ENCODE results near the gene ADAMTS3.
"Not testable (repeated sequence)": the region's sequence is repeated elsewhere in the genome, so short reads cannot be mapped to it uniquely, and the experiment has no call there.

The ADAMTS3 gene

DNA sequence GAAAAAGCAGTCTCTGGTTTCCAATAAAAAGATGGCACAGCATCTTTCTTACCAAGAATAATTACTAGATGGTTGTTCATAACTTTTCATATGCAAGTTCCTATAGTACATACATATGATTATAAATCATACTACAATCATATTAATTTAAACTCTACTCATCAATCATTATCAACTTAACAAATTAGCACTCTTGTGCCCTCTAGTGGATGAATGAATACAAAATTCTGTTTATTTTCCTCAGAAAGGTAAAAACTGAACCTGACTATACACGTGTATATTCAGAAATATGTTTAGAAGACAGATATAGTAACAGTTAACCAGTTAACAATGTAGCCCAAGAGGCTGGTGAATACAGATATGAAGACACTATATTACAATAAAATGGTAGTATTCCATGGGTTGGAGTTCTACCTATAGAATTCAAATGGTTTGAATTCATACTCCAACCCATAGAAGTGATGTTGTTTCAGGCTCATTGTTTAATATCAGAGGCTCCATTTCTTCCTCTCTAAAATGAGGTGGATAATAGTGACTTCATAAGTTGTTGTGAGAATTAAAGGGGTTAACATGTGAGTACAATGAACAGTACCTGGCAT, 100.0 kb downstream of the ADAMTS3 start:
- no peak for DNase-seq (ENCODE audit: low read depth)

DNA sequence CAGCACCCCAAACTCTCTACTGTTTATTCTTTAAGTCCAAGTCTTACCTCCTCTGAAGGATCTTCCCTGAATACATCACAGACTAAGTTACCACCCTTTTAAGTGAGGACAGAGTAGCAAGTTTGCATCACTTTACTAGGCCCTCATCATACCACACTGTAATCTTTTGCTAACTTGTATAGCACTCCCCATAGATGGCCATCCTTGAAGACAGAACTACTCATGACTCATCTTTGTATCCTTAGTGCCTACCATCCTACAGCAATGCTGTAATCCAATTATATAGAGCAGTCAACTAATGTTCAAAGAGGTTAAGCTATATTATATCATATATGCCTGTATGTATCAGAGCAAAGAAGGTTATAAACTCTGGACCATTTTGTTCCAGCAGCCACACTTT, 101.4 kb downstream of the ADAMTS3 start:
- no peak for DNase-seq (ENCODE audit: low read depth)

DNA sequence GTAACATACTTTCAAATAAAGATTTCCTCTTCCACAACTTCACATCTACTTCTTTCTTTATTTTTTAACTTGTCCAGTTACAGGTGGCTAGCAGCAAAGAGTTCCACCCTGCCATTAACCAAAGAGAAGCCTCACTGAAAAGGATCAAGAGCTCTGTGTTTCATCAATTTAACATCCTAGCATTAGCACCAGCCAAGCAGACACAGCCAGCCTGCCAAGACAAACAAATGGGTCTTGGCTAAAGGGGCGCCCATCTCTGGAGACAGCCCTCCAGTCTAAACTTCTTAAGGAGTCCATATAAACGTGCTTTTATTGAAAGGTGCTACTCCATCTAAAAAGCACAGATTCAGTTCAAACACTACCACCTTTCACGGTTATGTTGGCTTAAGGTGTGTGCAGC, 105.3 kb downstream of the ADAMTS3 start:
- no peak for DNase-seq (ENCODE audit: low read depth)

DNA sequence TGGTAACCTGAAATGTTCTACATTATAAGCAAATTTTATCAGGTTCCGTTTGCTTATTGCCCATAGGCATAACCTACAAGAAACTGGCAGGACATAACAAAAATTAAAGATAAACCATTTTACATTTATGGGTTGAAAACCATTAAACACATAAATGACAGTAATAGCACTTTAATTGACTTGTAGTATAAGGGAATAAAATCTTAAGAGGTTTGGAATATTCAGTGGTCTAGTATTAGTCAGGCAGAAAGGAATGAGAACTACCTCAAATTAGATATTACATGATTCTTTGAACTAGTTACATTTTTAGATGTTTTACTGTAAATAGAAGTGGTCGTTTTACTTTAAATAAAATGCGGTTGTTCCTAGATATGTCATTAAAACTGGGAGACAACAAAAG, 111.9 kb downstream of the ADAMTS3 start:
- DNase-seq (ENCODE audit: low read depth) = no peak

DNA sequence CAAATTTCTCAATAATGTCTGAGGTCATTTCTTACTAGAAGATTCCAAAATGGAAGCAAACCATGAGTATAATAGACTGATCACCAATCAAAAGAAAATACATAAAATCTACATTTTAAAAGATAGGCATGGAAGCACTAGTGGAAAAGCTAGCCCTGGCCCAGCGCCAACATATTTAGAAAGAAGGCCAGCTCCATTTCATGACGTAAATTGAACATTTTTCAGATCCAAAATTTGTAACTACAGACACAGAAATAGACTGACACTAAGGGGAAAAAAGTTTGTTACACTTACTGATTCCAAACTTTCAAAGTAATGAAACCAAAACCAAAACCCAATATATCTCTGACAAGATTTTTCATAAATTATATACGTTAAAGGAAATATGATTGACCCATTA, 117.7 kb downstream of the ADAMTS3 start:
- no peak for DNase-seq (ENCODE audit: low read depth)

DNA sequence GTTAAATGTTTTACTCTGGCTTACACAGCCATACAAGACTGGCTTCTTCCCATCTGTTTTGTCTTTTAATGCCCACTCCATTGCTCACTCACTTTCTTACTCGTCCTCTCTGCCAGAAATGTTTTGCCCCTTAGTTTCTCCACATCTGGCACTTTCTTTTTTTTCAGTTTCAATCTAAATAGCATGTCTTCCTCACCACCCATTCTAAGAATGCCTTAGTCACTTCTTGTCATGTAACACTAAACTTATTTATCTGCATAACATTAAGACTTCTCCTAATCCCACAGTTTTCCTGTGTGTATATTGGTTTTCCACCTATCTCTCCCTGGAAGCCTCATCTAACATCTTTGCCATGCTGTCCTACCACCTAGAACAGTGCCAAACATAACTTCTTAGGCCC, 119.3 kb downstream of the ADAMTS3 start:
- no peak for DNase-seq (ENCODE audit: low read depth)

DNA sequence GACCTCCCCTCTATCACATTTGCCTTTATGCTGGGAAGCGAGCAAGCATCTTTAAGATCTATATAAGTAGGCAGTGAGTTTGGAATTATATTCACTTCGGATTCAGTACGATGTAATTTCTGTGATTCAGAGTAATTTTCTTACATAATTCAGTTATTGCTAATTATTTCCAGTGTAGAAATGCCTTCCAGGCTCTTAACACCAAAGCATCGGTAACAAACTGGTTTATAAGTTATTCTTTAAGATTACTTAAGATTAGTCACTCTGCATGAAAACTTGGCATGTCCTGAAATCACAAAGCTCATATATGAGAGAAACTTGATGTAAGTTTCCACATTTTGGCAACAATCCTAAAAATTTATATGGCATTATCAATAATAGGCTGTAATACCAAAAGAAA, 120.8 kb downstream of the ADAMTS3 start:
- no peak for DNase-seq (ENCODE audit: low read depth)

DNA sequence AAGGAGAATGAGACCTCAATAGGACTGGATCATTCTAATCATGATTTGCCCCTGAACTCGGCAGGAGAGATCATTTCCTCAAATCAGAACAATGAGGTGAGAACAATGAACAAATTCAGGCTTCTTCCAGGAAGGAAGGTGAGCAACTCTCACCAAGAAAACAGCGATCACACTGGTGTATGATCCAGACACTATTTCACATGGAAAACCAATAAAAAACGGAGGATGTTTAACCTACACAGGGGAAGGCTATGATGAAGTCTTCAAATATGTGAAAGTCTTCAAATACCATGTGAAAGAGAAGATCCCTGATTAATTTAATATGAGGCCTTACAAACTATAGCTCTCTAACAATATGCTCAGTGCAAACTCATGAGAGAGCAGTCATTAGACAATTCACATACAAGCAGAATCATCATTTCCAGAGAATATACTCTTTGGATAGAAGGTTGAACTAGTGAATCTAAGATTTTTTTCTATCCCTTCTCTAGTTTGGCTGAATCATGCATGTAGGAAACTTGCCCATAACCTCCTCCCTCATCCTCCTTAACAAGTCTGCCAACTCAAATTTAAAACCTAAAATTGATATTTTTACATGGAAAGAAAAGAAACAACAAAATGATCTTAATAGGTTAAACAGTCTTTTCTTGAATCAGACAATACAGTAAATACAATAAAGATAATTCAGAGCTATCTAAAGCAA, 122.5 kb downstream of the ADAMTS3 start:
- no peak for DNase-seq (ENCODE audit: low read depth)

DNA sequence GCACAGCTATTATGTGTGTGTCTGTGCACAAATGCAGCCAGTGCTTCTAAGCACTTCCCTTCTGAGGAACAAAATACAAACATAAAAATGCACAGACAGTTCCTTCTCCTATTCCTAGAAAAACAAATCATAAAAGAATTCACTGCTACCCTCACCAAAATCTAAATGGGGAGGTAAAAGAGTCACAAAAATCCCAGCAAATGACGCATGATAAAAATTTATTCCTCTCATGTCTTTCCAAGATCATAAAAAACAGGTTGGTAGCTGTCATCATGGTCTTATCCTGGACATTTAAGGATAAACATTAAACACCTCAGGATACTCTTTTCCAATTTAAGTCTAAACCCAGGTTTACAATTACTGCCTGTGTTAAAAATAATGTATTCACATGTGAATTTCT, 124.9 kb downstream of the ADAMTS3 start:
- DNase-seq (ENCODE audit: low read depth) = no peak

DNA sequence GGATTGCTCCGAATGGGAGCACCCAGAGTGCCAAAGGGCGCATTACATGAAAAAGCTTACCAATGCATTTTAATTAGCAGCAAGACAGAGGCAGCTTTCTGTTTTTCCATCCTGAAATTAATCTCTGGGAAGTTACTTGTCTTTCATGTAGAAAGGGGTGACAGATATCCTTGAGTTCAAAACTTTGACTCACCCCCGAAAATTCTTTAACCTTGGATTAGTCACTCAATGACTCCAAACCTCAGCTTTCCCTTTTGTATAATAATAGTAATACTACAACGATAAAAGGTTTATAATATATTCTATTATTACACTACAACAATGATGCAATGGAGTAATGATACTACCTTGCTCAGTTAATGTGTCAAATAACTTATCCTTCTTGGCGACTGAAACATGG, 126.3 kb downstream of the ADAMTS3 start:
- no peak for DNase-seq (ENCODE audit: low read depth)

DNA sequence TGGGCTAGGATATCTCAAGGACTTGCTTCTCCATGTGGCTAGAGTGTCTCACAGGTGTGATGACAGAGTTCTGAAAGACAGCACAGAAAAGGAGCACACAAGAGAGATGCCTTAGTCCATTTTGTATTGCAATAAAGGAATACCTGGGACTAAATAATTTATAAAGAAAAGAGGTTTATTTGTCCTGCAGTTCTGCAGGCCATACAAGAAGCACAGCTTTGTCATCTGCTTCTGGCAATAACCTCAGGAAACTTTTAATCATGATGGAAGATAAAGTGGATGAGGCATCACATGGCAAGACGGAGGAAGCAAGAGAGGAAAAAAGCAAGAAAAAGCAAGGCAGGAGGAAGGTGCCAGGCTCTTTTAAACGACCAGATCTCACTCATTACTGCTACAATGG, 126.9 kb downstream of the ADAMTS3 start:
- no peak for DNase-seq (ENCODE audit: low read depth)

DNA sequence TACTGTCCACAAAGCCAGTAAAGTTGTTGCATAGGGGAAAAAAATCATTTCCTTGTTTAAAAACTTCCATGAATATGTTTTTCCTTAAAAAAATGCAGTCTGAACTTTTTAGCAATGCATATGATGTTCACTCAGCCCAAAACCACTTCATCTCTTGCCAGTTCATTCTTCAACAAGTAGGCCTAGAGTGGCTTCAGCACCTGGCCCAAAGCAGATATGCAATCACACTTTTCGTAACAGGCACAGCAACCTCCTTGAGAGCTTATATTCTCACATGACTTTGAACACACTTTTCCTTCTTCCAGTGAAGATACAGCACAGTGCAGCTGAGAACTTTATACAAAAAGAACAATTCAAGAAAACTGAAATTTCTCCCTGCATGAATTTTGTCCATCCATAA, 128.6 kb downstream of the ADAMTS3 start:
- no peak for DNase-seq (ENCODE audit: low read depth)

DNA sequence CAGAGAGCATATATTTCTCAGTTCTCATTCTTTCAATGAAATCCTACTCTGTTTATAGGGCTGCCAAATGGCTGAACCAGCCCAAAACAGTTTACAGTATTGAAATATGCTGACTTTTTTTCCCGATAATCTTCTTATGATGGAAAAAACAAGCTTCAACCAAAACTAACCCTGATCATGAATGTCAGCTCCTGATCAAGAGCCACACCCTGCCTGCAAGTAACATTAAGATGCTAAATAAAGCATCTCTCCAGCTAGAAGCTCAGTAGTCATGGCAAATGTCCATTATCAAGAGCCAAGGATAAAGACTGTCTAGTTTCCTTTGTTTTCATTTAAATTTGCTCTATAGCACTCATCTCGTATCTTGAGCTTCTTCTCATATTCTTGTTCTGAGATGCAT, 136.0 kb downstream of the ADAMTS3 start:
- no peak for DNase-seq (ENCODE audit: low read depth)

DNA sequence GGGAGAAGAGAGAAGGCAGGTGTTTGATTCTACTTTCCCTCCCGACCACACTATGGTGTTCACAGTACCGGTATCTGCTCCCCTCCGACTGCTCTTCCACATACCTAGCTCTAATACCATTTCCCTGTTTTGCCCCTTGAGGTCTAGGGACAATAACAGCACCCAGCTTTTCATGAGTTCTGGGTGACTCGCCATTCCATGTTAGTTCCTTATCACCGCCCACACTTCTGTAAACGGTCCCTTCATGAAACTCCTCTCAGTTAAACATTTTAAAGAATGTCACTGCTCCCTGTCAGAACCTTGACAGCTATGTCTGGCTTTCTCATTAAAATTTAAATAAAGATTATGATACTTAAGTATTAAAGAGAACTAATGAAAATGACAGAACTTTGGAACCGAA, 136.7 kb downstream of the ADAMTS3 start:
- no peak for DNase-seq (ENCODE audit: low read depth)

DNA sequence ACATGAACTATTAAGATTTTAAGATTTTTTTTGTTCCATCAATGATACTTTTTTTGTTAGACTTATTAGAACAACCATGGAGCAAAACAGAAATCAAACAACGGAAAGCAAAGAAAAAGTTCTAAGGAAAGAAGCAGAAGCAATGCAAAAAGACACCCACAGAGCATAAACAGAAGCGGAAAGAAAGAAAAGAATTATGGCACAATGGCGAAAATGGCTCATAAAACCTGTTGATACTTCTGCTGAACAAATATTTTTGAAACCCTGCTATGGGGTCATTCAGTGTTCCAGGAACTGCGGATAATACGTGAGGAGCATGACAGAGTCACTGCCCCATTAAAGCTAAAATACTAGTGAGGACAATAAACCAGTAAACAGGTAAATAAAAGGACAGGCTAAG, 138.0 kb downstream of the ADAMTS3 start:
- no peak for DNase-seq (ENCODE audit: low read depth)

DNA sequence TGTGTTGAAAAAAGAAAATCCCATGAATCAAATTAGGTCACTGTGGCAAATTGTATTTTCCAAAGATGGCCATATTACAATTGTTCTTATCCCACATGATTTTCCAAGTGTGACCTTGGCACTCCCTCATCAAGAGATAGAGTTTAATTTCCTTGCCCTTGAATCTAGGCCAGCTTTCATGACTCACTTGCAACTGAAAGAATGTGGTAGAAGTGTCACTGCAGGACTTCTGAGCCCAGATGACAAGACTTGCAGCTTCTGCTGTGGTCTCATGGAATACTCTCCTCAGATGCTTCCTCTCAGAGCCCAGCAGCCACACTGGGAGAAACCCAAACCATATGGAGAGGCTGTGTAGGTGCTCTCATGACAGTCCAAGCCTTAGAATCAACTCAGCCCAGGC, 139.0 kb downstream of the ADAMTS3 start:
- no peak for DNase-seq (ENCODE audit: low read depth)

DNA sequence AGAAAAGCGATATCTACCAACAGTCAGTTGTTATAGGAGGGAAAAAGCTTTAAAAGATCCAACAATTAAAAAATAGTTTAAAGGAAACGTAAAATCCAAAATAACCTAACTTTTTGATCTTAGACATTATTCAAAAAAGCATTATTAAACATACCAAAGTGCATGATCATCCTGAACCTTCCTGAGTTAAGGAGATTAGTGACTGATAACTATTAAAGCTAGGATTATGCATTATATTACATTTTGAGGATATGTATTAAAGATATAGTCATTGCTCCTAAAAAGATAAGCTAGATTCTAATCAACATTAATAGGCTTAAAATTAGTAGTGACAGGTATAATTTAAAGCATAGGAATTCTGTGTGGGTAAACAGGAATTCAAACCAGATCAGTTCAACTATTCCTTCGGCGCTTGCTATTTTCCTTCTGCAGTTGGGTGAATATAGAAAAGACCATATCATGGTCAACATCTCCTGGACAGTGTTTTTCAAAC, 139.6 kb downstream of the ADAMTS3 start:
- DNase-seq (ENCODE audit: low read depth) = no peak

DNA sequence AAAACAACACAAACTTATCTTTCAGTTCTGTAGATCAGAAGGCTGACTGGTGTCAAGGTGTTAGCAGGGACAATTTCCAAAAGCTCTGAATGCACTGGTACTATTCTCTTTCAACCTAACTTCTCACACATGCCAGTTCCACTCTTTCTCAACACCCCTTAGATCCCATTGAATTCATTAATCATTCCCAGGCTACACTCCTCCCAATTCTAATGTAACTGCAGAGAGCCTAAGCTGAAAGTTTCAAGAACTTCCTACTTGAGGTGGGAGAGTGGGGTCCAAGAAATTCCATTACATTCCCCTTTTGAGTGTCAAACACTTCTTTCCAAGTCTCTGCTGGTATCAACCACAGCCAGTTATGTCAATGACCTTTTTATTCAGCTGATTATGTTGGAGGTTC, 142.0 kb downstream of the ADAMTS3 start:
- no peak for DNase-seq (ENCODE audit: low read depth)

DNA sequence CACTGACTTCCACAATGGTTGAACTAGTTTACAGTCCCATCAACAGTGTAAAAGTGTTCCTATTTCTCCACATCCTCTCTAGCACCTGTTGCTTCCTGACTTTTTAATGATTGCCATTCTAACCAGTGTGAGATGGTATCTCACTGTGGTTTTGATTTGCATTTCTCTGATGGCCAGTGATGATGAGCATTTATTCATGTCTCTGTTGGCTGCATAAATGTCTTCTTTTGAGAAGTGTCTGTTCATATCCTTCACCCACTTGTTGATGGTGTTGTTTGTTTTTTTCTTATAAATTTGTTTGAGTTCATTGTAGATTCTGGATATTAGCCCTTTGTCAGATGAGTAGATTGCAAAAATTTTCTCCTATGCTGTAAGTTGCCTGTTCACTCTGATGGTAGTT, 143.1 kb downstream of the ADAMTS3 start:
- not testable (repeated sequence) for DNase-seq (ENCODE audit: low read depth)

DNA sequence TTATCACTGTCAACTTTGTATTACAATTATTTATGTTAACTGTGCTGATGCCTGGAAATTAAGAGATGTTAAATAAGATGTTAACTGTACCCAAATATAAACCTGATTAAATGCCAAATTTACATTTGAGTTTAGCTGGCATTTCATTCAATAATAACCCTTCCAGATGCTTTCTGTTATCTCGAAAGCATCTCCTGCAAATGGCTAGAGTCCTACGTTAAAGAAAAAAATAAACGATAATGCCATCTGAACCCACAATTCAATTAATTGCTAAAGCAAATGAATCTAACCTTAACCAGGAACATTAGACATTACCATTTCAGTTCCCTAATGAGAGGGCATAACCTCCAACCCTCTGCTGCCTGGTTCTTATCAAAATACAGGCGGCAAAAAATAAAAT, 145.0 kb downstream of the ADAMTS3 start:
- DNase-seq (ENCODE audit: low read depth) = no peak

DNA sequence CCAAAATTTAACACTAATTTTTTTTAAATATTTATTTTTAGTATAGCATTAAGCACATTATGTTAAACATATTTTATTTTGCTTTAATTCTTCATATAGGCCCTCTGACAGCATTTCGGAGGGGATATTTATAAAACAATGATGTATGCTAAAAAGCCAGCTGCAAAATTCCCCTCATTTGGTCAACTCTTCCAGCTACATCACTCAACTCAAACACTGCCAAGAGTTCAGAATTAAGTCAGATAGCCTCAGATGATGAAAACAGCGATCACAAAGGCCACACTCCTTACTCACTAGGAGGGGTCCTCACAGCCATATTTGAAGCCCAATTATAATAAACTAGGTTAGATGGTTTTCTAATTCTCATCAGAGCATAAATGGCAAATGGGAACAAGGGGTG, 146.6 kb downstream of the ADAMTS3 start:
- DNase-seq (ENCODE audit: low read depth) = no peak

DNA sequence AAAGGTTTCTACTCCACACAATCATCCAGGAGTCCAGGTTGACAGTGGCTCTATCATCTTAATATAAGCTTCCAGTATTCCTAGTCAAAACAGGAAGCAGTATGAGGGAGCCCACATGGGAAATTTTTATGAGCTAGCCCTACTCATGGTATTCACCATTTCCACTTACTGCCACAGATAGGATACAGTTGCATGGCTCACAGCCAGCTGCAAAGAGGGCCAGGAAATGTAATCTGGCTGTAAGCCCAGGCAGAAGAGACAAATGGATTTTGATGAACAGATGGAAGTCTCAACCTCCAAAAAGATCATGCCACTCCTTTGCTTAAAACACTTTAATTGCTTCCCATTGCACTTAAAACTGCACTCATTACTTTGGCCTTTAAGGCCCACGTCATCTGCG, 150.6 kb downstream of the ADAMTS3 start:
- DNase-seq (ENCODE audit: low read depth) = no peak

DNA sequence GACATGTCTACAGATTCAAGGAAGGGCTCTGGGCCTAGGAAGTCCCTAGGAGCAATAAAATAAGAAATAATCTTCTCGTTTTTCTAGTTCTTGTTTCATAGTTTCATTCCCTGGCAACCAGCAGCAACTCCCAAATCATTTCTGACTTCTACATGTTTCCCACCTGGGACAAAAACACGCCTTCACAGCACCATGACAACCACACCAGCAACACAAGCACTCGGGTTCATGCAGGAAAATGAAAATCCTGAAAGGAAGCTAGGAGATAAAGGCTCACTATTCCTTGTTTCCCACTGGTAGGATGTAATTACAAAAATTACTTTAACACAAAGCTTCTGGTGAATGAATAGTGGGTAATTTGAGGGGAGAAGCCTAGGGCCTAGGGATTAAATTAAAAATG, 158.9 kb downstream of the ADAMTS3 start:
- DNase-seq (ENCODE audit: low read depth) = no peak

DNA sequence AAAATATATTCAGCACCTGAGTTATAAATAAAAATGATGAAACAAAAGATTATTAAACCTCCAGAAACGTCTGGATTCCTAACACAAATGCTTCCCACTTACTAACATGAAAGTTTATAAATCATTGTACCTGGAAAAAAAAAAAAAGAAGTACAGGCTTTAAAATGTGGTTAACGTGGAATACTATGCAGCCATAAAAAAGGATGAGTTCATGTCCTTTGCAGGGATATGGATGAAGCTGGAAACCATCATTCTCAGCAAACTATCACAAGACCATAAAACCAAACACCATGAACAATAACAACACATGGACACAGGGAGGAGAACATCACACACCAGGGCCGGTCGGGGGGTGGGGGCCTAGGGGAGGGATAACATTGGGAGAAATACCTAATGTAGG, 160.5 kb downstream of the ADAMTS3 start:
- DNase-seq (ENCODE audit: low read depth) = no peak

Measured in activated T-helper 9 cell treated with anti-CD3 and anti-CD28 coated beads, Interleukin-2, amount 50 U/mL, for 16 hours (primary cell).